AG04450 (cell line): ENCODE data around the gene VLDLR. TPM values are rescaled to one million over a fixed set of nuclear protein-coding genes. Genes with fewer than 3 reads are reported as not detected.

Experiments used
- CTCF ChIA-PET: fragments of 300-600, 350-600 bp; formaldehyde crosslinking; extraction: SDS; loops from one replicate; lab custom pipeline; 2022; ENCODE audit warnings: antibody characterized with exemption, inconsistent platforms; lab: Charles Lee
- POLR2A ChIA-PET: fragments of 350-600 bp; formaldehyde crosslinking; extraction: SDS; loops from one replicate; lab custom pipeline; 2021; ENCODE audit warnings: antibody characterized with exemption, inconsistent platforms; lab: Yijun Ruan, JAX
- DNase-seq: peaks from one replicate; pipeline ENCODE4 v3.0.0-alpha.2; 2011; ENCODE audit warnings: low read depth, low spot score
- H3K27ac ChIP-seq: one replicate; pipeline ENCODE4 v1.5.1; 2012; ENCODE audit warnings: low read depth, low read length, control low read depth
- H3K27me3 ChIP-seq: one replicate; pipeline ENCODE4 v1.6.0; 2012; ENCODE audit warnings: low read length; ENCODE audit not compliant: control insufficient read depth, insufficient read depth
- H3K4me3 ChIP-seq: 2 replicates; pipeline ENCODE4 v1.5.1; 2011; ENCODE audit warnings: mild to moderate bottlenecking, low read depth, low read length, control low read depth
- H3K9me3 ChIP-seq: 2 replicates; pipeline ENCODE4 v1.5.1; 2012; ENCODE audit warnings: low read length; ENCODE audit not compliant: control insufficient read depth, insufficient read depth
- CTCF ChIP-seq: IDR thresholded peaks from 2 replicates; pipeline ENCODE4 v1.5.1; 2011; ENCODE audit warnings: low read depth, low read length, control low read depth, inconsistent platforms
- polyA plus RNA-seq: library from polyadenylated mRNA; depleted of rRNA; stranded (reverse); fragments of >200 nt; gene quantifications from 2 replicates; pipeline ENCODE4 v1.2.3, GENCODE V29; 2011

The VLDLR gene
- polyA plus RNA-seq, 1 experiment = 32.6 TPM

GRCh38 chr9:2655411-2655901, 33.9 kb downstream of the VLDLR start:
- DNase-seq = peak; percentile 63

GRCh38 chr9:2657427-2657826, 35.8 kb downstream of the VLDLR start:
- POLR2A ChIA-PET = no interaction called here
- TF ChIP-seq CTCF = no peak
- CTCF ChIA-PET = interaction anchor here (1.6 kb wide), 1 partner anchor 71 kb away, joined by 6 read pairs; no protein-coding TSS in a partner anchor
- Histone ChIP-seq H3K27me3 (no peaks in the 10 kb centered on the region), H3K27ac (no peak overlapping the region), H3K9me3 (no peaks in the 10 kb centered on the region), H3K4me3 (no peak overlapping the region)
- no peak for DNase-seq

More at GRCh38 chr9:2655411-2655901, 33.9 kb downstream of the VLDLR start:
- no peaks in the 10 kb centered on the region for H3K27me3 ChIP-seq
- TF ChIP-seq CTCF = no peak
- H3K4me3 ChIP-seq = no peak overlapping the region
- peak overlapping the region; percentile 25 for H3K27ac ChIP-seq
- H3K9me3 ChIP-seq = no peaks in the 10 kb centered on the region
- CTCF ChIA-PET = interaction anchor here (1.0 to 1.4 kb wide), 2 partner anchors 27 to 412 kb away, joined by 3 read pairs; no protein-coding TSS in a partner anchor
- POLR2A ChIA-PET = no interaction called here

GRCh38 chr9:2662496-2662895, 40.9 kb downstream of the VLDLR start:
- ChIA-PET CTCF (interaction anchor here (1.2 kb wide), 1 partner anchor 65 kb away, joined by 3 read pairs; no protein-coding TSS in a partner anchor), POLR2A (no interaction called here)
- no peak for DNase-seq
- Histone ChIP-seq H3K27me3 (no peaks in the 10 kb centered on the region), H3K27ac (no peak overlapping the region), H3K4me3 (no peak overlapping the region), H3K9me3 (peaks cover 3% of the 10 kb centered on the region)
- no peak for TF ChIP-seq CTCF

- ChIA-PET CTCF (interaction anchor here (1.0 kb wide), 1 partner anchor 531 kb away, joined by 3 read pairs; no protein-coding TSS in a partner anchor), POLR2A (no interaction called here)
- no peaks in the 10 kb centered on the region for H3K27me3 ChIP-seq
- no peak overlapping the region for H3K4me3 ChIP-seq
- H3K9me3 ChIP-seq = peaks cover 3% of the 10 kb centered on the region
- H3K27ac ChIP-seq = no peak overlapping the region
- TF ChIP-seq CTCF = no peak
- no peak for DNase-seq
These were observed 42.0 kb downstream of the VLDLR start for GRCh38 chr9:2663461-2664173.
